ENCODE results near the gene ABHD4.

DNA sequence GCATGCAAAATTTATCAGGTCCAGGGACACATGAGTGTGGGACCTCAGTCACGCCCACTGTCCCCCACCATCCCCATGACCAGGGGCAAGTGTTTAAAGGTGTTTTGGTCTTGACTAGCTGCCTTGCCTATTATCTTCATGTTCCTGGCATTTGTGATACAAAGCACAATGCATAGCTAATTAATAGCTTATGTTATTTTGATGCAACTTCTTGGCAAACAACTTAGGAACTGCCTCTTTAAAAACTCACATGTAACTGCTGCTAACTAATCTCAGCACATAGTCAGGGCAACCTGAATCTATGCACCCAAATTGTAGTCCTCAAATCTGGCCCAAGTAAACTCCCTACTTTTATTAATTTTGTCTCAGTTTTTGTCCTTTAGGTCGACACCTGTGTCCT is 53.5 kb downstream of the ABHD4 start:
- TF ChIP-seq, protein P1, sequence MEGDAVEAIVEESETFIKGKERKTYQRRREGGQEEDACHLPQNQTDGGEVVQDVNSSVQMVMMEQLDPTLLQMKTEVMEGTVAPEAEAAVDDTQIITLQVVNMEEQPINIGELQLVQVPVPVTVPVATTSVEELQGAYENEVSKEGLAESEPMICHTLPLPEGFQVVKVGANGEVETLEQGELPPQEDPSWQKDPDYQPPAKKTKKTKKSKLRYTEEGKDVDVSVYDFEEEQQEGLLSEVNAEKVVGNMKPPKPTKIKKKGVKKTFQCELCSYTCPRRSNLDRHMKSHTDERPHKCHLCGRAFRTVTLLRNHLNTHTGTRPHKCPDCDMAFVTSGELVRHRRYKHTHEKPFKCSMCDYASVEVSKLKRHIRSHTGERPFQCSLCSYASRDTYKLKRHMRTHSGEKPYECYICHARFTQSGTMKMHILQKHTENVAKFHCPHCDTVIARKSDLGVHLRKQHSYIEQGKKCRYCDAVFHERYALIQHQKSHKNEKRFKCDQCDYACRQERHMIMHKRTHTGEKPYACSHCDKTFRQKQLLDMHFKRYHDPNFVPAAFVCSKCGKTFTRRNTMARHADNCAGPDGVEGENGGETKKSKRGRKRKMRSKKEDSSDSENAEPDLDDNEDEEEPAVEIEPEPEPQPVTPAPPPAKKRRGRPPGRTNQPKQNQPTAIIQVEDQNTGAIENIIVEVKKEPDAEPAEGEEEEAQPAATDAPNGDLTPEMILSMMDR (conservative IDR thresholded peaks at IDR 0.05; ENCODE audit: low read length): no peak
- TF ChIP-seq EZH2phosphoT487 (IDR thresholded peaks at IDR 0.05; ENCODE audit: borderline replicate concordance, low read depth, low read length): no peak
